ENCODE results near the gene ARMC9.
"Not testable (repeated sequence)": the region's sequence is repeated elsewhere in the genome, so short reads cannot be mapped to it uniquely, and the experiment has no call there.

Gene ARMC9

DNA sequence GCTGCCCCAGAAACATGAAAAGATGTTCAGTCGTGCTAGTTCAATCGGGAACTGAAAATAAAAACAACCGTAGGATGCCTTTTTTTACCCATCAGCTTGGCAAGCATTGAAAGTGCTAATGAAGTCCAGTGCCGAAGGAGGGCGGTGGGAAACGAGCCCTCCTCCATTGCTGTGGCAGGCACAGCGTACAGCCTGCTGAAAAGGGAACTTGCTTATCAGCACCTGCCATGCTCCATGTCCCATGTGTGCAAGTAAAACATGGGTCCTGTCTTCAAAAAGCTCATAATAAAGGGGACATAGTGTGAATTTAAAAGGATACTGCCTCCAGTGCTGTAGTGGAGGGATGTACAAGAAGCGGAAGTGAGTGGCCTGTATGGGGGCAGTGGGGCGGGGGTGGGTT is 82.4 kb downstream of the ARMC9 start:
- no peak for DNase-seq (ENCODE audit: low read depth, low spot score)

DNA sequence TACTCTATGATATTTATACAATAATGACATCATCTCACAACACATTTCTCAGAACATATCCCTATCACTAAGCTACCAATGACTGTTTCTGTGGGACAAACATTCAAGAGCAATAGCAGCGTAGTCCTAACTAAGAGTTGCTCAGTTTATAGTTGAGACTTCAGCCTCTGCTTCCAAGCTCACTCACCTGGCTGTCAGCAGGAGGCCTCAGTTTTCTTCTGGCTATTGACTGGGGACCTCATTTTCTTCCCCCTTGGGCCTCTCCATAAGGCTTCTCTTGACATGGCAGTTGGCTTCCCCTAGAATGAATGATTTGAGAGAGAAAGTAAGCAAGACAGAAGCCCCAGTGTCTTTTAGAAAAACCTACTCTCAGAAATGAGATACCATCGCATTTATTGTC is 85.9 kb downstream of the ARMC9 start:
- no peak for DNase-seq (ENCODE audit: low read depth, low spot score)

DNA sequence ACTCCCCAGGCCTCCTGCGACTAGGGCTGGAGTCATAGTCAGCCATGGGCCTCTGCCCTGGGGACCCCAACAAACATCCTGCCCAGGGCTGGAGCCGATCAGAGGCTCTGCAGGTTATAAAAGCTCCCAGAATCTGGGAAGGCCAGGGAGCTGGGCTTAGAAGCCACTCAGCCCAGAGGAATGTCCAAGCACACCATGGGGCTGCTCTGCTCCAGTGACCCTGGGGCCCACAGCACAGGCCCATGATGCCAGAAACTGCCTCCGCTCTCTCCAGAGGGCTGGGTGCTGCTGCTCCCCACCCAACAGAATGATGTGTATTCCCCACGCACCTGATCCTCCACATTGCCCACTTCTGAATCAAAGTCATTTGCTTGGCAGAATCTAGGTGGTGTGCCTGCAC is 88.5 kb downstream of the ARMC9 start:
- no peak for DNase-seq (ENCODE audit: low read depth, low spot score)

DNA sequence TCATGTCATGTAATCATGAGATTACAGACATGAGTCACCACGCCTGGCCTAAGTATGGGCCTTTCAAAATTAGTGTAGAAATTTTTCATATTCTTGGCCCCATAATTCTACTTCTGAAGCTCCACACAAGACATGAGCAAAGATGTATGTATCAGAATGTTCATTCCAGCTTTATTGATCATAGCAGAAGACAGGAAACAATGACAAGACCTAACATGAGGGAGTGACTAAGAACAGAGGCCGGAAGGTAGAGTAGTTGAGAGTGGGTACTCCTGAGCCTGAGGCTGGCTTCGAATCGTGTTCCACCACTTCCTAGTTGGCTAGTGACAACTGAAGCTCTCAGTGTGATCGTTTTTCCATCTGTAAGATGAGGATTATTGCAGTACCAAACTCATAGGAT is 89.3 kb downstream of the ARMC9 start:
- DNase-seq (ENCODE audit: low read depth, low spot score), result no peak

DNA sequence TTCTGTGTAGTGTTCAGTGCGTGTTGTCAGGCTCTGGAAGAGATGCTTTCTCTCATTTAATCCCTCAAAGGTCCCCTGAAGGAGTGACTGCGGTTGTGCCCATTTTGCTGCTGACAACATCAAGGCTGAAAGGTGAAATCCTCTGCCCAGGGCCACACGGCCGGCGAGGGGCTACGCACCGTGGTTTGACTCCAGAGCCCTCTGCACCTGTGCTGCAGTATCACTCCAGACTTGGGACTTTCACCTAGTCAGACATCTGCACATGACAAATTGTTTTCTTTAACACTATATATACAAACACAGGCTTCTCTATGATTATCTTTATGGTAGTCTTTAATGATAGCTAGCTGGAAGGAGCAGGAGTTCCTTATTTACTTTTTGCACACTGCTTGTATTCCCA is 90.2 kb downstream of the ARMC9 start:
- DNase-seq (ENCODE audit: low read depth, low spot score), result no peak

DNA sequence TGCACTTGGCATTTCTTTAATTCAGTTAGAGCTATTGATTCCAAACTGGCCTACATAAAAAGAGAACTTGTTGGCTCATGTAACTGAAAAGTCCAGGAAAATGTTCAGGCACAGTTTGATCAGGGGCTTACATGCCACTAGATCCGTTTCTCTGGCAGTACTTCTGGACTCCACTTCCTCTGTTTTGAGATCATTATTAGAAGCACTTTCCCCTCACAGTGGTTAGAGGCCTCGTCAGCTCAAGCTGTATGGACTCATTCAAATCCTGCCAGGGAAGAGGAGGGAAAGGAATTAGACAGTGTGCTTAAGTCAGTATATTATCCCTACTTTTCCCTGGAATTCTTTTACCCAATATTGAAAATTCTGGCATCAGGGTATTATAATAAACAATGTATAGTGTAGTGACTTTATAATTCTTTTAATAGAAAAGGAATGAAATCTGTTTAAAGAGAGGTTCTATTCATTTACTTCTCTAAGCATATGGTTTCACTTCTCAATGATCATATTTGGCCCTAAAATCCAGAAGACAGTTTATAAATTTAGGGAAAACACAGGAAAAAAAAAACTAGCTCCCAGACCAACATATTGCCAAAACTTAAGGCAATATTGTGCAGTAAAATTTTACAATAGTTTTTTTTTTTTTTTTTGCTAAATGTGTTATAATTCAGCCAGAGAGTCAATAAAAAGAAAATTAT is 92.0 kb downstream of the ARMC9 start:
- no peak for DNase-seq (ENCODE audit: low read depth, low spot score)

DNA sequence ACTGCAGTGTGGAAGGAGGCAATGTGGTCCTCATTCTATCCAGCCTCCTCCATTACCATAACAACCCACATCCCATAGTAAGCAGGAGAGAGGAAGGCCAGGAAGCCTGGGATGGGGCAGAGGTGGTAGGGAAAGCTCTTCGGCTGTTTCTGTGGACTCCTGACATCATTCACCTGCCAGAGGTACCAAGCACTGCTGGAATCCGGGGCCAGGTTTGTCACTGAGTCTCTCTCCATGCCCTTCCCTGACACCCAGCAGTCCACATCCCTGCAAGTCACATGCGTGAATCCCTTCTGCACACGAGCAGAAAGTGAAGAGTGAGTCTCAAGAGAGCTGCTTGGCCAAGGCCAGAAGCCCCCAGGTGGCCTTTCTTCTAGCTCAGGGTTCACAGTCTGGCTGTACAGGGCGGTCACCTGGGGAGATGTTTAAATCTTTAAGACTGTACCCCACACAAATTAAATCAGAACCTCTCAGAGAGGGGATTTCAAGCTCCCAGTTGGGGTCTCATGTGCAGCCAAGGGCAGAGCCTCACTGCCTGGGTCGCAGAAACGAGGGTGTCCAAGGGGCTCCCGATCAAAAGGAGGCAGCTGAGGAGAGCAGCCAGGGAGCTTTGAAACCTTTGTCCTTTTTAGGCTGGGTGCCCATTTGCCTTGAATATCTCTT is 94.2 kb downstream of the ARMC9 start:
- no peak for DNase-seq (ENCODE audit: low read depth, low spot score)

DNA sequence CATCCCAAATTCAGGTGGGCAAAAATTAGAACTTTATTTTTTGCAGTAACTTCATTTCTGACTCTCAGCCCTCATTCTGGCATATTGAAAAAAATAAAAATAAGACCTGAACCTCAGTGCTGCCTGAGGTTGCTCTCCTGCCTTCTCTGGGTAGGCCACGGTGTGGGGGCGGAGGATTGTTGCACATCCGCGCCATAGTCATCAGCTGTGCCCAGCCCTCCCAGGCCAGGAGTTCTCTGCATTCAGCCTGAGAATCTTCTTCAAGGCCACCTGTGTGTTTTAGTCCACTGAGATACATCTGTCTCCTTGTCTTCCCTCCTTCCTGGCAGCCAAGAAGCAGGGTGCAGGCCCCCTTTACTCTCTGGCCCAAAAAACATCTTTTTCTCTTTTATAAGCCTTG is 94.7 kb downstream of the ARMC9 start:
- DNase-seq (ENCODE audit: low read depth, low spot score), result no peak

DNA sequence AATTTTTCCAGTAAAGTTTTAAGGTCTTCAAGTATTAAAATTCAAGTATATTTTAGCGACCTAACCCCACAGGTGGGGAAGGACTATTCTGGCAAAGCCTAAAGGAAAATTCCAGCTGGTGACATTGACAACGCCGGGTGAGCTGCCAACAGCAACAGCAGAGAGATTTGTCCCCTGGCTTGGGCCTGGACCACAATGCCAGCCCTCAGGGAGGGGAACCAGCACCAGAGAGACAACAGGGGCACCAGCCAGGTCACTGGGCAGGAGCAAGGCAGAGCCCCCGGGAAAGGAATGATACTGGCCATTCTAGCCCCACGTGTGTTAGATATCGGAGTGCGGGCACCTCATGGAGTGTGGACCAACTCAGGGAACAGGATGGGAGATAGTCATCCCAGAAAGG is 95.7 kb downstream of the ARMC9 start:
- no peak for DNase-seq (ENCODE audit: low read depth, low spot score)

DNA sequence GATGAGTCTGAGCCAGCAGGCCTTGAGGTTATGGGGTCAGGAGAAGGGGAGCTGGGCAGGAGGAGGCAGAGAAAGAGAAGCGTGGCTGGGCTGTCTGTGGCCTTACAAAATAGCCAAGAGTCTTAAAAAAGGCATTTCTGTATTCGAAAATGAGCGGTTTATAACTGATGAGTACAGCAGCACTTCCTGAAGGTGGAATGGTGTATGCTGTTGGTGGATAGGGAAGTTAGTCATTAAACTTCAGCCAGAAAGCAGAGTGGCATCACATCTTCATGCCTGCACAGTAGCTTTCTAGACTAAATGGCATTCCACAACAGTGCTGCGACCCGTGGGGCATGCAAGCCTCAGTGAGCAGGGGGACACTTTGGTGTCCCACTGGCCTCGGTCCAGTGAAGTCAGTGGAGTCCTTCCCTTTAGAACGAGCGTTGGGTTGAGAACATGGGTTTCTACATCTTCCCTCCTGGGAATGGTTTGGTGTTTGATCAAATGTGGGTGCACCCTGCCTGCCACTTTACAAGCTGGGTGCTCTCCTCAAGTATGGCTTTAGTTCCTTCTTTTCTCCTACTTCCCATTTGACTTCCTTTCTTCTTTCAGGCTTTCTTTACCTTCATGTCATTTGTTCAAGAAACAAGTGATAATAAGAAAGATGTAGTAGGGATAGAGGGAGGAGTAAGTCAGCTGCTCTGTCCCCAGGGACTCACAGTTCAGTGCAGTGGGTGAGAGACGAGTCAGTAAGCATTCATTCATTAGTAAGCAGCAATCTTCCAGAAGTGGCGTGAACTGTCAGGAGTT is 96.3 kb downstream of the ARMC9 start:
- DNase-seq (ENCODE audit: low read depth, low spot score), result no peak

DNA sequence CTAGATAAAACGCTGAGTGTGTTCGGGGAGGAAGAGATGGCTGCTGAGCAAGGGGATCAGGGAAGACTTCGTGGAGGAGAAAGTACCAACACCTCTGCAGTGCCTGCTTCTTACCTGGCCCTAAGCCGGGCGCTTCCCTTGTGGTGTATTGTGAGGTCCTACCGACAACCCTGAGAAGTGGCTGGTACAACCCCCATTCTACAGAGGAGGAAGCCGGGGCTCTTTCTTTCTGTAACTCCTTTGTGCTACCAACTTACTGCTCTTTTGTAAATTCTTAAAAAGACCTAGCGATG is 96.9 kb downstream of the ARMC9 start:
- DNase-seq (ENCODE audit: low read depth, low spot score), result no peak

DNA sequence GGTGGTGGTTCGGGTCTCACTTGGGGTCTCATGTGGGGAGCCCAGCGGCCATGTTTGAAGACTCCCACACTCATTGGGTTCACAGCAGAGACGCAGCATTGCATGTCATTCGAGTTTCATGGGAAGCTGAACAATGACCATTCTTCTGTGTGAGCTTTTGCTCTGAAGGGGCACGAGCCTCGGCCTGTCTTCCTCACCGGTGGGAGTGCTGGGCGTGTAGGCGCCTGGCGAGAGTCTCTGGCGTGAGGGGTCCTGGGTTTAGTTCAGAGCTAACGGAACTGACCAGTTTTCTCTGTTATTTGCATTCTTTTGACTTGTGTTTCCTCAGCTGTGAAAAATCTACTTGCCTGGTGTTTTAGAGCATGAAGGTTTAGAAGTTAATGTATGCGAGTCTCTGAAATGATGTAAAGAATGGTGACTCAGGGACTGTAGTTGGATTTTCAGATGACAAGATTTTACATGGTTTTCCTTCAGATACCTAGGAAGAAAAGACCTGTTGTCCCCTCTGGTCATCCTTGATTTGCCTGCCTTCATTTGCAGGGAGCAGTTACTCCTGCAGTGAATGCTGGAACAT is 98.1 kb downstream of the ARMC9 start:
- no peak for DNase-seq (ENCODE audit: low read depth, low spot score)

DNA sequence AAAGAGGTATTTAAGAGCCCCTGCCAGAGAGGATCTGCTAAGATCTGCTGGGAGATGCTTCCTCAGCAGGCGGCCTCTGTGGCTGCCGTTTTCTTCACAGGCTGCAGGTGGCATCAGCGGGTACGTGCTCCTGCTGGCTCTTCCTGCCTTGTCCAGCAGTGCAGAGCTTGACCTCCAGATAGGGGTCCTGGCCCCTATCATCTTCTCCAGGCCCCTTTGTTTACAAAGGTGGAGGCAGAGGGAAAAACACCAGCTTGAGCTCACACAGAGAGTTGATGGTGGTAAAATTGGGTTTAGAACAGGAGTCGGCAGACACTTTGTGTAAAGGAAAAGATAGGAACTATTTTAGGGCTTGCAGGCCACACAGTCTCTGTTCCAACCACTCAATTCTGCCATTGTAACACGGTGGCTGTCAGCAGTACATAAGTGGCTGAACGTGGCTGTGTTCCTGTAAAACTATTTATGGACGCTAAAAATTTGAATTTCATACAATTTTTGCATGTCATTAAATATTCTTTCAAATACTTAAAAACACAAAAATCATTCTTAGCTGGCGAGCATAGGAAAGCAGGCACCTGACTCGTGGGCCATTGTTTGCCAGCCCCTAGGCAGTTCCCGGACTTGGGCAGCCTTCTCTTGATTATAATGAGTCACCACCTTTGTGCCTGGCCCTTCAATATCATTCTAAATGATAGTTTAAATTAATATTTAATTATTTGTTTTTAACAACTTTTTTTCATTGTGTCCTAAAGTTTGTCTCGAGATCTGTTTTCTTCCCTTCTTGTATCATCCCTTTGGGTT is 98.9 kb downstream of the ARMC9 start:
- DNase-seq (ENCODE audit: low read depth, low spot score), result no peak

DNA sequence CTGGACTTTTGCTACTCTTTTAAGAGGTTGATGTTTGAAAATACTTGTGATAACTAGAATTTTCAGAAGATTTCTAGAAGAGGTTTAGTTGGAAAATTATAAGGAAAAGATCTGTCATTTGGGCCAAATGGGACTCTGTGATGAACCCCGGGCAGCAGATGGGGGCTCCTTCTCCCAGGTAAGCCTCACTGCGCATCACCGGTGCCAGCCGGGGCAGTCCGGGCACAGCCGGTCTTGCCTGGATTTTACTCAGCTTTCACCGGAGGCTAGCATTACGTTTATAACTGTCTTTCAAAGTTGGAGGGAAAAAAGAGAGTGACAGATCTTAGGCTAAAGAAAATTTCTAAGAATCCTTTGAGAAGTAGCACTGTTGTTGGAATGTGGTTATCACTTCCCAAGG is 99.7 kb downstream of the ARMC9 start:
- DNase-seq (ENCODE audit: low read depth, low spot score), result no peak

DNA sequence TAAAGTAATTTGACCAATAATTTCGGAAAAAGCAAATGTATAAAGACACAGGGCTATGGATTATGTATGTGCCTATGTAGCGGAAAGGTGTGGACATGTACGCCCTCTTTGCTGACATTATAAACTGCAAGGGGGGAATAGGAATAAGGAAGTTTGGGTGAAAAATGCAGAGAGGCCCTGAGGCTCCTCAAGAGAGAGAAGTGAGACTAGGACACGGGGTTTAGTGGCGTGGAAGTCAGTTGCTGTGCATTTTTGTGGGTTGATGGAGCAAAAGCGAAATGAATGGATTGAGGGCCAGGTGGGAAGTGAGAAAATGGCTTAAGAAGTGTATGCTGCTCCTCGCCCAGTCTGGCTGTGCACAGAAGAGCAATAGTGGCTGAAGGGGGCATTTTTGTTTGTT is 100.8 kb downstream of the ARMC9 start:
- no peak for DNase-seq (ENCODE audit: low read depth, low spot score)

DNA sequence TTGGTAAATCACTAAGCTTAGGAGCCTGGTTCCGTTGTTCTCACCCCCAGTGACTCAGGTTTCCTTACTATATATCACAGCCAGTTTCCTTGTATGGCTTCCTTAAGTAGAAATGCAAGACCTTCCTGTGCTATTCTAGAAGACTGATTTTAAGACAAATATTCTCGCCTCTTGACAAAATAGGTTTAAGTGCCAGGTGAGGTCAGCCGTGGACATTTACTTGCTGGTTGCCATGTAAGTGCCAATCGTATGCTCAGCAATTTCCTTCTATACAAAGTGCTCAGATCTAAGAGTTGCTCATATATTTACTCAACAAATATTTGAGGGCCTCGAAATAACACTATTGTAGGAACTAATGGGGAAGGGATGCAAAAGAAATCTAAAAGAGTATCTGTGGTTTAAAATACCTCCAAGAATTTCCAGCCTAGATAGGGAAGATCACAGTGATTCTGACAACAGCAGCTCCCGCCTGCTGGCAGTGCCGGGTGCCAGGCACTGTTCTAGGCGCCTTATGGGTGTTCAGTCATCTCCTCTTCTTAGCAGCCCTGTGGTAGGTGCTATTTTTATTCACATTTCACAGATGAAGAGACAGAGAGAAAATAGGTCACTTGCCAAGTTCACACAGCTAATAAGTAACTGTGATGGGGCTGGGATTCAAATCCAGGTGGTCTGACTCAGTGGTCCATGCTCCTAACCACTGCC is 101.7 kb downstream of the ARMC9 start:
- no peak for DNase-seq (ENCODE audit: low read depth, low spot score)

DNA sequence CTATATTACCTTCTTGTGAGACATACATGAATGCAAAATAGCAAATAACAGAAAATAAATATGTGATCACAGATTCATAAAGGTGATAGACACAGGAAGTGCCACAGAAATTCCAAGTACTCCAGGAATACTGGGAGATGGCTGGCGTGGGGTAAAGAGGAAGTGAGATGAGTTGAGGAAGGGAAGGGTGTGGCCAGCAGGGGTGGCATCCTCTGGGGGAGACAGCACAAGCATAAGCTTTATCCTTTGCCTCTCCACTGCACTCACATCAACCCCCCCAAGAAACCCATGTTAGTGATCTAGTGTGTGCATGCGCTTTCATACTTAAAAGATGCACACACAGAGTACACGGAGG is 102.3 kb downstream of the ARMC9 start:
- DNase-seq (ENCODE audit: low read depth, low spot score), result no peak

DNA sequence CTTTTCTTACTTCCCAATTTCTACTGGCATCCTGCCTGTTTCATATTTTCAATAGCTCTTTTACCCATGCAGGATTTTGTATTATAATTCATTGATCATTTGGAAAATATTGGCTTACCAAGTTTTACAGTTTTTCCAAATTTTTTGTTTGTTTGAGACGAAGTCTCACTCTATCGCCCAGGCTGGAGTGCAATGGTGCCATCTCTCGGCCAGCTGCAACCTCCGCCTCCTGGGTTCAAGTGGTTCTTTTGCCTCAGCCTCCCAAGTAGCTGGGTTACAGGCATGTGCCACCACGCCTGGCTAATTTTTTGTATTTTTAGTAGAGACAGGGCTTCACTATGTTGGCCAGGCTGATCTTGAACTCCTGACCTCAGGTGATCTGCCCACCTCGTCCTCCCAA is 105.8 kb downstream of the ARMC9 start:
- not testable (repeated sequence) for DNase-seq (ENCODE audit: low read depth, low spot score)

DNA sequence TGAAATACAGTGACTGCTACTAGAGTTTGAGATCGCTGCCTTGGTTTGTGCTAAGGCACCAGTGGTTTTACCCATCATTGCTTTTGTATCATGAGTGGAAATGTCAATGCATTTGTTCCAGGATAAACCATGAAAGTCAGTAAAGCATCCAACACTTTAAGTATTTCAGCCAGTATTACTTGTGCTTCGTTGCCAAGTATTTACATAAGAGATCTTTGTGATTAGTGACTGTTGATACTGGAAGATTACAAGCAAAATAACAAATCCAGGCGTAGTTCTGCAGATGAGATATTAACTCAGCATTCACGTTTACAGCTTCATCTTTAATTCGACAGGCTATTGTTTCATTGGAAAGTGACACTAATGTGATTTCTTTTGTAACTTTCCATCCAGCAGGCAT is 106.8 kb downstream of the ARMC9 start:
- DNase-seq (ENCODE audit: low read depth, low spot score), result no peak

DNA sequence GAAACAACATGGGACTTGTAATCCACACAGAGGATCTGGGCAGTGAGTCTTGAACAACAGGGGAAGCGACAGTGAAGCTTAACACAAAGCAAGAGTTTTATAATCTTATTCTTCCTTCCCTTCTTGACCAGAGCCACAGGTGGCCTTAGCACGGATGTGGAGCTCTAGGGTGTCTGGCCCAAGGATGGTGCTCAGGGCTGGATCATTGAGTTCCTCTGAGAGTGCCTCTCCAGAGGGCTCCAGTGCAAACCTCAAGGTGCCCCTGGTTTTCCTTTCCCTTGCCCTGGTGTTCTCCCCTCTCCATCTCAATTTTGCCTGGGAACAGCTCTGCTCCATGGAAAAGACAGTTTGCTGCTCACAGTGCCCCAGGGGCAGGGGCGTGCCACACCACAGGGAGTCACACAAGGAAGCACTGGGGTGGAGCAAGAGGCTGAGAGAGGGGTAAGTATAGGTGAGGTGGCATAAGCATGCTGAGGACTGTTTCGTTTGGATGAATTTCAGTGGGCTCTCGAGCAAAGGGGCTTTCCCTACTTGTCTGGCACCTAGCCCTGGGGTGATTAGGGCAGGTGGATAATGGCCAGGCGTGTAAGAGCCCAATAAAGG is 108.5 kb downstream of the ARMC9 start:
- DNase-seq (ENCODE audit: low read depth, low spot score), result no peak

DNA sequence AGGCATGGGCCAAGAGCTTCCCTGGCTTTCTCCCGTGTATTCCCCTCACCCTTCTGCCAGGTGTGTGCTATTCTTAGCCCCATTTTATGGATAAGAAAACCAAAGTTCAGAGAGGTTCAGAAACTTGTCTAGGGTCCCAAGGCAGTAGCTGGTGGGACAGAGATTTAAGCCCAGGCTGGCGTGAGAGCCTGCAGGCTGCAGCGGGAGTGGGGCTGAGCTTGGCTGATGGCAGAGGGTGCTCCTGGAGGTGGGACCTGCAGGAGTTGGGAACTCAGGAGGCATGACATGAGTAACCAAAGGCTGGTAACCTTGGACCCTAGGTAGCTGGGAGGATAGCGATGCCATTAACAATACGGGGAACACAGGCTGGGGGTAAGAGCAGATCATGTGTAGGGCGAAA is 109.8 kb downstream of the ARMC9 start:
- no peak for DNase-seq (ENCODE audit: low read depth, low spot score)

All from activated CD4-positive, CD25-positive, alpha-beta regulatory T cell treated with anti-CD3 and anti-CD28 coated beads, Interleukin-2, amount 50 U/mL, for 16 hours (primary cell).